ENCODE measurements around the gene TARDBP.

DNA sequence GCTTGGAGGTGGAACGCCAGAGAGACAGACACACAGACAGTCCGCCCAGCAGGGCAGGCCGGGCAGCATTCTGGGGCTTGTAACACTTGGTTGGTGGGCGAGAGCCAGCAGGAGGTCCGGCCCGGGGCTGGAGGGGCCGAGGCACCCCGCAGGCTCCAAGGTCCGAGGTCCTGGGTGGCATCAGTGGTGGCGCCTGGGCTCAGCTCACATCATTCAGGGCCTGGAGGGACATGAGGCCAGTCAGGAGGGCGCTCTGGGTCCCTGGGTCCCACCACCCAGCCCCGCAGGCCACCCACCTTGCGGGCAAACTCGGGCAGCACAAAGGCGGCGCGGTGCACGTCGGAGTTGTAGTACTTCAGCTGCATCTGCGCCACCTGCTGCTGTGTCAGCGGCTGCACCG is 42.2 kb downstream of the TARDBP start:
- TF ChIP-seq, protein P1, sequence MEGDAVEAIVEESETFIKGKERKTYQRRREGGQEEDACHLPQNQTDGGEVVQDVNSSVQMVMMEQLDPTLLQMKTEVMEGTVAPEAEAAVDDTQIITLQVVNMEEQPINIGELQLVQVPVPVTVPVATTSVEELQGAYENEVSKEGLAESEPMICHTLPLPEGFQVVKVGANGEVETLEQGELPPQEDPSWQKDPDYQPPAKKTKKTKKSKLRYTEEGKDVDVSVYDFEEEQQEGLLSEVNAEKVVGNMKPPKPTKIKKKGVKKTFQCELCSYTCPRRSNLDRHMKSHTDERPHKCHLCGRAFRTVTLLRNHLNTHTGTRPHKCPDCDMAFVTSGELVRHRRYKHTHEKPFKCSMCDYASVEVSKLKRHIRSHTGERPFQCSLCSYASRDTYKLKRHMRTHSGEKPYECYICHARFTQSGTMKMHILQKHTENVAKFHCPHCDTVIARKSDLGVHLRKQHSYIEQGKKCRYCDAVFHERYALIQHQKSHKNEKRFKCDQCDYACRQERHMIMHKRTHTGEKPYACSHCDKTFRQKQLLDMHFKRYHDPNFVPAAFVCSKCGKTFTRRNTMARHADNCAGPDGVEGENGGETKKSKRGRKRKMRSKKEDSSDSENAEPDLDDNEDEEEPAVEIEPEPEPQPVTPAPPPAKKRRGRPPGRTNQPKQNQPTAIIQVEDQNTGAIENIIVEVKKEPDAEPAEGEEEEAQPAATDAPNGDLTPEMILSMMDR (IDR thresholded peaks at IDR 0.05) = no peak
- TF ChIP-seq ZFX (IDR thresholded peaks at IDR 0.05; ENCODE audit: borderline replicate concordance) = no peak

All from 22Rv1 (cell line).